HG02610 (cell line): Measurements from ENCODE around the gene SRCAP.

Source experiments
- ATAC-seq: cut with Tn5 transposase; IDR thresholded peaks from one replicate; pipeline ENCODE4 v1.9.1; 2021; ENCODE audit warnings: mild to moderate bottlenecking, moderate library complexity; ENCODE audit not compliant: unreplicated experiment

Gene SRCAP

GRCh38 chr16:30753596-30753995, 54.6 kb downstream of the SRCAP start:
- no peak for ATAC-seq

GRCh38 chr16:30755955-30756780, 57.2 kb downstream of the SRCAP start:
- ATAC-seq = no peak

DNA sequence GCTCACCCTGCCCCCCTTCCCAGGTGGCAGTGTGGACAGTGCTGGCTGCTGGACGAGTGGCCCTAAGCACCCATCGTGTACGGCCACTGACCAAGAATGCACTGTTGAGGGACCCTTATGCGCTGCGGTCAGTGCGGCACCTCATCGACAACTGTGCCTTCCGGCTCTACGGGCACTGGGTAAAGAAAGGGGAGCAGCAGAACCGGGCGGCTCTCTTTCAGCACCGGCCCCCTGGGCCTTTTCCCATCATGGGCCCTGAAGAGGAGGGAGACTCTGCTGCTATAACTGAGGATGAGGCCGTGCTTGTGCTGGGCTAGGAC, 57.8 kb downstream of the SRCAP start:
- no peak for ATAC-seq

GRCh38 chr16:30757316-30757715, 58.3 kb downstream of the SRCAP start:
- no peak for ATAC-seq

DNA sequence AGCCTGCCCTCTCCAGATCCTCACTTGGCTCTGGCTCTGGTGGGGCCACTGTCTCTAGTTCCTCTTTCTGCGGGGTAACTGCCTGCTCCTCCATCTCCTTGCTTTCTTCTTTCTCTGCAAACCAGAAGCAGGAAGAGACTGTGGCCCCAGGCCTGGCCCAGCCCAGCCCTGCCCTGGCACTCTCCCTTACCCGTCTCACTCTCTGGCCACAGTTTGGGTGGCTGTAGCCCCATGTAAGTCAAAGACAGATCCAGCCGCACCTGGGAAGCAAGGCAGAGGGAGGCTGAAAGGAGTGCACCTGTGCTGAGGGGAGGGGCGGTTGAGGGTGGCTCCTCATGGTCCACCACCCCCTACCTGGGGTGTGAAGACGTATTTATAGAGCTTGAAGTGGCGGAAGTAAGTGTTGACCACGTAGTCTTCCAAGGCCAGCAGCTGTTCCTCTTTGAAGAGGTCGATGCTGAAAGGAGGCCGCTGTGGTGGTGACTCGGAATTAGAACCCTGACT, 60.1 kb downstream of the SRCAP start:
- no peak for ATAC-seq

DNA sequence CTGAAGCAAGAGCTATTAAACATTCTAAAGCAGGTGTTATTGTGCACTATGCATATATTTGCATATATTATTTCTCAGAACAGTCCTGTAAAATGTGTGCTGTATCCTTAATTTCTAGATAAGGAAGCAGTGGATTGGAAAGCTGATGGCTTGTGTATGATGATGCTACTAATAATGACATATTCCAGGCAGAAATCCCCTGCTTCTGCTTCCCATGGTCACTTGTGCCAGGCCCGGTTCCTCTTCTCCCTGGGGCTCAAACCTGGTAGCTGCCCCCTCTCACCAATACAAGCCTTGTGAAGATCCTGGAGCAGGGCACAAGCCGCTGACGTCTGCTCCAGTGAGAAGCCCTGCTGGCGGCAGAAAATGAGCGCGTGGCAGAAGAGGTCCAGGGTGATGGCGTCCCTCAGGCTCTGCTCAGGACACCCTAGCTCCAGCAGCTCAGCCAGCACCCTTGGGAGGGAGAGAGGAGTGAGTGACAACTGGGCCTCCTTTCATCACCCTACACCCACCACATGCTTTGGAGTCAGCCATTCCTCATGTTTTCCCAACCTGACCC, 61.1 kb downstream of the SRCAP start:
- no peak for ATAC-seq

GRCh38 chr16:30760577-30761426, 61.8 kb downstream of the SRCAP start:
- ATAC-seq = no peak

GRCh38 chr16:30761427-30761927, 62.5 kb downstream of the SRCAP start:
- peak; percentile 9 for ATAC-seq

DNA sequence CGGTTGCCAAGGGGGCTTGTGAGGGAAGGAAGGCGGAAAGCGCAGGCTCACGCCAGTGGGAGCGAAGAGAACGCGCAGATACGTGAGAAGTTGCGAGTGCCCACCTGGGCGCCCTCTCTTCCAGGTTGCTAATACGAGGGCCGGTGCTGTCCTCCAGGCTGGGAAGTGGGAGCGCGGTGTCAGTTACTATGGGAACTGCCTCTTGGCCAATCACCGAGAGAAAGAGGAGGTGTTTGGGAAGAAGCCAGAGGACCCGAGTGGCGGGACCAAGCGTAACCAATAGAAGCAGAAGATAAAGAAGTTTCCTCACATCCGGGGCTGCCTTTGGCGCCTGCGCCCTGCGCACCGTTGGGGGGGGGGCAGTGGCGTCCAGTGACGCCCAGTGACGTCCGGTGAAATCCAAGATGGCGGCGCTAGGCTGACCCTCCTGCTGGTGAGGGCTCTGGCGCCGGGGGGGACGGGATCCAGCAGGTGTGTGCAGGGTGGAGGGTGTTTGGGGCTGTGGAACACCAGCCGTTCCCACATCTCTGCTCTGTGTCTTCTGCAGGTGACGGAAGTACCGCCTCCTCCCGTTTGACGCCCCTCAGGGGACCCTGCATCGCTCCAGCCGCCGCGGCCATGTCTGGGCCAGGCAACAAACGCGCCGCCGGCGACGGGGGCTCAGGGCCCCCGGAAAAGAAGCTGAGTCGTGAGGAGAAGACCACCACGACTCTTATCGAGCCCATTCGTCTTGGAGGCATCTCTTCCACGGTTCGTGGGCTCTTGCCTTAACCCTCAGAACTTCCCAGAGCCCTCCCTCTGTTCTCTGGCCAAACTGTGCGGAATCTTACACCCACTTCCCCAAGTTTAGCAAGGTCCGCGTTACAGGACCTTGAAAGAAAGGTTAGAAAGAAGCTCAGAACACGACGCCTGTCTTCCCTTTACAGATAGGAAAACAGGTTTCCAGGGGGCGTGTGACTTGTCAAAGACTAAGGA, 63.2 kb downstream of the SRCAP start, which contains the start of the genes CFAP119 and RNF40:
Gene CFAP119 (minus strand): TSS at position 135 of the 975 bp plus-strand sequence. CDS start 314 bp downstream, outside the sequence.
Gene RNF40 (plus strand): TSS at position 395 of the 975 bp plus-strand sequence. CDS start 224 bp downstream, at position 619.
- ATAC-seq = peak; percentile 80

DNA sequence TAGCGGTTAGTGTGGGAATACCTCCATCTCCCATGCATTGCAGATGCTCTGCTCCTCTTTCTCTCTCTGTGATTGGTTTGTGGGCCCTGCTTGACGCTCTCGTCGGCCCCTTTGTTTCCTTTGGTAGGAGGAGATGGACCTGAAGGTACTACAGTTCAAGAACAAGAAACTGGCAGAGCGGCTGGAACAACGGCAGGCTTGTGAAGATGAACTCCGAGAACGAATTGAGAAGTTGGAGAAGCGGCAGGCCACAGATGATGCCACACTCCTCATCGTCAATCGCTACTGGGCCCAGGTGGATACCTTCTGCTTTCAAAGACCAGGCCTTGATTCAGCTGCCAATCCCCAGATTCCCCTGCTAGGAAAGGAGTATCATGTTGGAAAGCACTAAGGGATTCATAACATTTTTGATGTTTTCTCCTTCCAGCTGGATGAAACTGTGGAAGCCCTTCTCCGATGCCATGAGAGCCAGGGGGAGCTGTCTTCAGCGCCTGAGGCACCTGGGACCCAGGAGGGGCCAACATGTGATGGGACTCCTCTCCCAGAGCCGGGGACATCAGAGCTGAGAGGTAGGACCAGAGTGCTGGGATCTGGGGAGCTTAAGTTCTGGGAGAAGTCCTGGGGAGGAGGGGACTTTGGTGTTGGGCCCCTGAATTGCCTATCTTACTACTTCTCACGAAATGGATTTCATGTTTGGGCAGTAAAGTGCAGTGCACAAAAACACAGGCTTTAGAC, 64.2 kb downstream of the SRCAP start:
- no peak for ATAC-seq

DNA sequence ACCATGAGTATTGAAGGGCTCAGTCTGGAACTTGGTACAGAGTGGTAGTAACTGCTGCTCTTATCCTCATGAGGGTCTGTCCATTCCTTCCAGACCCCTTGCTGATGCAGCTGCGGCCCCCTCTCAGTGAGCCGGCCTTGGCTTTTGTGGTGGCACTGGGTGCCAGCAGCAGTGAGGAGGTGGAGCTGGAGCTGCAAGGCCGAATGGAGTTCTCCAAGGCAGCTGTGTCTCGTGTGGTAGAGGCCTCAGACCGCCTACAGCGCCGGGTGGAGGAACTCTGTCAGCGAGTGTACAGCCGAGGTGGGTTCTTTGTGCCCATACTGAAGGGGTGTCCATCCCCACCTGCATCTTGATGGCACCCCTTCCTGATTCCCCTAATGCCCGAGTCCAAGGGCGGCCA, 65.1 kb downstream of the SRCAP start:
- ATAC-seq = no peak

- no peak for ATAC-seq
Observed at GRCh38 chr16:30764816-30765465, 66.0 kb downstream of the SRCAP start.

DNA sequence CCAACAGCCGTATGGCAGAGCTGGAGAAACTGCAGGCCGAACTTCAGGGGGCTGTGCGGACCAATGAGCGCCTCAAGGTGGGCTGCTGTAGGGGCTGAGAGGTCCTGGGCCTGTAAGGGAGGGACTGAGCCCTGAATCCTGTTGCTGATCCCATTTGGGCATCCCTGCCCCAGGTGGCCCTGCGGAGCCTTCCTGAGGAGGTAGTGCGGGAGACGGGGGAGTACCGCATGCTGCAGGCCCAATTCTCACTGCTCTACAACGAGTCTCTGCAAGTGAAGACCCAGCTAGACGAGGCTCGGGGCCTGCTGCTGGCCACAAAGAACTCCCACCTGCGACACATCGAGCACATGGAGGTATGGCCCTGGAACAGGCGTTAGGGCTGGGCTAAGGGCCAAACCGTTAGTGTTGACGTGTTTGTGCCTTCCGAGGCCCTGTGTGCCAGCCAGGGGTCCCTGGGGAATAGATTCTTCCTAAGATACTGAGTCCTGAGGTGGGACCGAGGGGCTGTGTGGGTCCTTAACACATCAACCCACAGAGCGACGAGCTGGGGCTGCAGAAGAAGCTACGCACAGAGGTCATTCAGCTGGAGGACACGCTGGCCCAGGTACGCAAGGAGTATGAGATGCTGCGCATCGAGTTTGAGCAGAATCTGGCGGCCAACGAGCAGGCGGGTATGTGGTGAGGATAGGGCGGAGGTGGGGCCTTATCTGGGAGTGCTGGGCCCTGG, 67.4 kb downstream of the SRCAP start:
- no peak for ATAC-seq

DNA sequence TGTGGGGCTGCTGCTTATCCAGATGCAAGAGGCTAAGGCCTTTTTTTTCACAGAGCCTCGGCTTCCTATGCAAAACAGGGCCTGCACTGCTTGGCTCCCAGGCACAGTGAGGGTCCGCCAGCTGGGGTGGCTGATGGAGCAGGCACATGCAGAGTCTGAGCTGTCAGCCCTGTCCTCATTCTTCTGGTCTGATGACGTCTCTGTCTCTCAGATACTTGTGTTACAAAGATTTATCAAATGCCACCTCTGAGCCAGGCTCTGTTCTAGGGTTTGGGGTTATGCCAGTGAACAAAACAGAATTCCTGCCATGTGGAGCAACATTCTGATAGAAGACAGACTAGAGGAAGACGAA, 67.9 kb downstream of the SRCAP start:
- ATAC-seq = no peak

- peak; percentile 42 for ATAC-seq
Observed at GRCh38 chr16:30767767-30768465, 68.9 kb downstream of the SRCAP start.

- ATAC-seq = no peak
Observed at GRCh38 chr16:30768583-30769181, 69.7 kb downstream of the SRCAP start.

DNA sequence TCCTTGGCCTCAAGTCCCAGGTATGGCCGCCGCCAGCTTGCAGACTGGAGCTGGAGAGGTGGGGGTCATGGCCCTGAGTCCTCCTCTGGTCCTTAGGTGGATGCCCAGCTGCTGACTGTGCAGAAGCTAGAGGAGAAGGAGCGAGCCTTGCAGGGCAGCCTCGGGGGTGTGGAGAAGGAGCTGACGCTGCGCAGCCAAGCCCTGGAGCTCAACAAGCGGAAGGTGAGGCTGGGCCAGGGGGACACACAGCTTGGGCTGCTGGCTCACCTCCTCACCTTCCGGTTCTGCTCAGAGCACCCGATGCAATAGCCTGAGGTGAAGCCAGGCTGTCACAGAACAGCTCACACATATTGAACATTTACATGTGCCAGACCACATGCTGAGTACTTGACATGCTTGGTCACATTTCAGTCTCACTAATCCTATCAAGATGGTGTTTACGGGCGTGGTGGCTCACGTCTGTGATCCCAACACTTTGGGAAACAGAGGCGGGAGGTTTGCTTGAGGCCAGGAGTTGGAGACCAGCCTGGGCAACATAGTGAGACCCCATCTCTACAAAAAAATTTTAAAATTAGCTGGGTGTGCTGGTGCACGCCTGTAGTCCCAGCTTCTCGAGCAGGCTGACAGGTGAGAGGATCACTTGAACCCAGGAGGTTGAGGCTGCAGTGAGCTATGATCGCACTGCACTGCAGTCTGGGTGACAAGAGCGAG, 70.6 kb downstream of the SRCAP start:
- ATAC-seq = no peak
